Measurements from ENCODE around the gene FAM174C.

The FAM174C gene

GRCh38 chr19:1262623-1263123 lies 12.7 kb upstream of the FAM174C start:
- DNase-seq: no peak

GRCh38 chr19:1263188-1263587 lies 12.1 kb upstream of the FAM174C start:
- DNase-seq: no peak

GRCh38 chr19:1264801-1265614 lies 10.3 kb upstream of the FAM174C start:
- DNase-seq: peak; percentile 48

GRCh38 chr19:1265615-1266128 lies 9.7 kb upstream of the FAM174C start:
- peak; percentile 61 for DNase-seq

- peak; percentile 99 for DNase-seq
These were observed 9.0 kb upstream of the FAM174C start for GRCh38 chr19:1266129-1266915.

- peak; percentile 85 for DNase-seq
These were observed 8.3 kb upstream of the FAM174C start for GRCh38 chr19:1266916-1267476.

GRCh38 chr19:1267477-1268225 lies 7.7 kb upstream of the FAM174C start:
- DNase-seq: peak; percentile 85

GRCh38 chr19:1268226-1269064 lies 6.9 kb upstream of the FAM174C start:
- peak; percentile 47 for DNase-seq

- DNase-seq: peak; percentile 99
These were observed 6.3 kb upstream of the FAM174C start, which contains the start of gene CIRBP for GRCh38 chr19:1269065-1269477. Gene CIRBP (plus strand): TSS chr19:1269332. CDS start chr19:1270934, 1,602 bp downstream.

GRCh38 chr19:1269478-1270212 lies 5.7 kb upstream of the FAM174C start:
- peak; percentile 94 for DNase-seq

GRCh38 chr19:1270213-1270853 lies 5.0 kb upstream of the FAM174C start:
- DNase-seq: peak; percentile 58

- no peak for DNase-seq
These were observed 4.3 kb upstream of the FAM174C start for GRCh38 chr19:1270854-1271527.

GRCh38 chr19:1271528-1272422 lies 3.6 kb upstream of the FAM174C start:
- no peak for DNase-seq

- DNase-seq: no peak
These were observed 2.7 kb upstream of the FAM174C start for GRCh38 chr19:1272423-1273262.

GRCh38 chr19:1273263-1274041 lies 1.9 kb upstream of the FAM174C start:
- DNase-seq: no peak

GRCh38 chr19:1274081-1274851 lies 1.1 kb upstream of the FAM174C start:
- no peak for DNase-seq
